Activated CD8-positive, alpha-beta T cell treated with anti-CD3 and anti-CD28 coated beads for 36 hours (primary cell): ENCODE measurements around the gene PTCD1. TPM values are rescaled to one million over a fixed set of nuclear protein-coding genes. Genes with fewer than 3 reads are reported as not detected.

Experiments
- ATAC-seq: fragments of 200-7000 bp; cut with Tn5 transposase; one replicate; pipeline ENCODE4 v1.10.0; 2021; ENCODE audit warnings: mild to moderate bottlenecking, moderate library complexity
- CTCF ChIA-PET: fragments of 350-600 bp; sonication (Branson Sonifier 250); formaldehyde crosslinking; loops from one replicate; lab custom pipeline; 2021; ENCODE audit warnings: antibody characterized with exemption; lab: Charles Lee
- POLR2A ChIA-PET: fragments of 350-600 bp; sonication (Branson Sonifier 250); formaldehyde crosslinking; loops from one replicate; lab custom pipeline; 2021; ENCODE audit warnings: antibody characterized with exemption; lab: Charles Lee
- DNase-seq: peaks from one replicate; pipeline ENCODE4 v3.0.0-alpha.2; 2020
- H3K27ac Mint-ChIP-seq: one replicate; pipeline ENCODE4 v1.8.0; 2021; ENCODE audit warnings: mild to moderate bottlenecking, mixed read lengths
- H3K27me3 Mint-ChIP-seq: one replicate; pipeline ENCODE4 v1.8.0; 2021; ENCODE audit warnings: mixed read lengths
- H3K36me3 Mint-ChIP-seq: one replicate; pipeline ENCODE4 v1.8.0; 2021; ENCODE audit warnings: low read depth, mixed read lengths
- H3K4me1 Mint-ChIP-seq: one replicate; pipeline ENCODE4 v1.8.0; 2021; ENCODE audit warnings: low read depth, mixed read lengths
- H3K4me3 Mint-ChIP-seq: one replicate; pipeline ENCODE4 v1.8.0; 2021; ENCODE audit warnings: mild to moderate bottlenecking, moderate library complexity, mixed read lengths
- H3K9me3 Mint-ChIP-seq: one replicate; pipeline ENCODE4 v1.8.0; 2021; ENCODE audit warnings: mixed read lengths
- CTCF ChIP-seq: fragments of 200-600 bp; IDR thresholded peaks from one replicate; pipeline ENCODE4 v1.8.0; 2022; ENCODE audit warnings: antibody characterized with exemption, mild to moderate bottlenecking
- intact Hi-C: fragments of 100-400 bp; cut with micrococcal nuclease; formaldehyde crosslinking; loops from one replicate; pipeline ENCODE4 v1.10.0; 2022
- total RNA-seq, 2 experiments: library from RNA; stranded (reverse); gene quantifications; one replicate each; pipeline ENCODE4 v1.2.3, GENCODE V29; 2021

PTCD1 gene
- total RNA-seq, 2 experiments from 2014 or later, result 7.2 to 8.2 TPM

- Mint-ChIP-seq H3K36me3 (peaks cover 43% of the 10 kb centered on the region), H3K4me3 (no peak overlapping the region), H3K27me3 (no peaks in the 10 kb centered on the region), H3K9me3 (no peaks in the 10 kb centered on the region), H3K27ac (no peak overlapping the region), H3K4me1 (peaks cover 6% of the 10 kb centered on the region)
- peak; percentile 22 for DNase-seq
- ATAC-seq, result no peak
- intact Hi-C loops, result no loop called here
- CTCF ChIA-PET, result no interaction called here
- no peak for TF ChIP-seq CTCF
- POLR2A ChIA-PET, result interaction anchor here (0.6 to 1.5 kb wide), 4 partner anchors 12 to 220 kb away, joined by 3 to 4 read pairs (median 4); no protein-coding TSS in a partner anchor
These were observed 9.3 kb upstream of the PTCD1 start for GRCh38 chr7:99447943-99448342.

GRCh38 chr7:99446096-99446495 lies 7.5 kb upstream of the PTCD1 start:
- ATAC-seq (no peak), DNase-seq (no peak)
- Mint-ChIP-seq H3K4me3 (no peak overlapping the region), H3K36me3 (peaks cover 51% of the 10 kb centered on the region), H3K27ac (no peak overlapping the region), H3K9me3 (no peaks in the 10 kb centered on the region), H3K4me1 (peaks cover 13% of the 10 kb centered on the region), H3K27me3 (no peaks in the 10 kb centered on the region)
- intact Hi-C loops, result no loop called here
- TF ChIP-seq CTCF, result no peak
- CTCF ChIA-PET, result no interaction called here
- POLR2A ChIA-PET, result no interaction called here

- DNase-seq, result no peak
- H3K27ac Mint-ChIP-seq, result peak overlapping the region; percentile 13
These were observed 1.6 kb upstream of the PTCD1 start for GRCh38 chr7:99440195-99440594.

GRCh38 chr7:99437946-99438572 lies 539 bp downstream of the PTCD1 start:
- peak; percentile 22 for ATAC-seq
- POLR2A ChIA-PET, result interaction anchor here (0.7 to 3.4 kb wide), 7 partner anchors 9 to 128 kb away, joined by 3 to 20 read pairs (median 3); partner anchors contain the start of genes BUD31 and PDAP1

More at GRCh38 chr7:99440195-99440594, 1.6 kb upstream of the PTCD1 start:
- peaks cover 37% of the 10 kb centered on the region for H3K36me3 Mint-ChIP-seq
- no peak for TF ChIP-seq CTCF
- ATAC-seq, result no peak
- H3K4me1 Mint-ChIP-seq, result peaks cover 28% of the 10 kb centered on the region
- ChIA-PET POLR2A (interaction anchor here (0.7 to 3.4 kb wide), 5 partner anchors 9 to 46 kb away, joined by 3 to 20 read pairs (median 3); partner anchors contain the start of genes ATP5MF, BUD31 and PDAP1), CTCF (no interaction called here)
- peak overlapping the region; percentile 97 for H3K4me3 Mint-ChIP-seq
- intact Hi-C loops, result no loop called here
- H3K9me3 Mint-ChIP-seq, result no peaks in the 10 kb centered on the region
- no peaks in the 10 kb centered on the region for H3K27me3 Mint-ChIP-seq

More at GRCh38 chr7:99437946-99438572, 539 bp downstream of the PTCD1 start:
- Mint-ChIP-seq H3K4me1 (peaks cover 24% of the 10 kb centered on the region), H3K27me3 (no peaks in the 10 kb centered on the region), H3K36me3 (peaks cover 27% of the 10 kb centered on the region), H3K9me3 (no peaks in the 10 kb centered on the region), H3K4me3 (peak overlapping the region; percentile 97), H3K27ac (peak overlapping the region; percentile 97)
- intact Hi-C loops, result no loop called here
- DNase-seq, result no peak
- CTCF ChIA-PET, result interaction anchor here (1.0 kb wide), 1 partner anchor 23 kb away, joined by 4 read pairs; no protein-coding TSS in a partner anchor
- no peak for TF ChIP-seq CTCF
